HepG2 (cell line): ENCODE results near the gene ZBTB7A. TPM values are rescaled to one million over a fixed set of nuclear protein-coding genes. Genes with fewer than 3 reads are reported as not detected.

Source experiments
- DNMT3B ChIP-seq: conservative IDR thresholded peaks from 2 replicates; pipeline ENCODE4 v1.6.1; 2016; ENCODE audit warnings: missing biosample characterization, control low read depth
- GFI1 ChIP-seq: sonication (generic); formaldehyde crosslinking; IDR thresholded peaks from 2 replicates; pipeline ENCODE4 v1.5.0; 2020; ENCODE audit warnings: missing genetic modification reagents, mild to moderate bottlenecking, borderline replicate concordance
- HMG20B ChIP-seq: conservative IDR thresholded peaks from 2 replicates; pipeline ENCODE4 v1.6.1; 2016; ENCODE audit warnings: missing genetic modification reagents, missing compliant biosample characterization
- HNRNPLL ChIP-seq: fragments of 200-400 bp; formaldehyde crosslinking; IDR thresholded peaks from 2 replicates; pipeline ENCODE4 v1.6.1; 2017; ENCODE audit warnings: mild to moderate bottlenecking, low read depth, low read length; ENCODE audit not compliant: poor library complexity, severe bottlenecking
- KDM5A ChIP-seq: fragments of 200-600 bp; sonication (generic); IDR thresholded peaks from 2 replicates; pipeline ENCODE4 v1.7.0; 2018; ENCODE audit warnings: antibody characterized with exemption, mild to moderate bottlenecking, low read length, borderline replicate concordance
- NBN ChIP-seq: fragments of 450-650 bp; conservative IDR thresholded peaks from 2 replicates; pipeline ENCODE4 v1.6.1; 2017
- ONECUT2 ChIP-seq: sonication (generic); formaldehyde crosslinking; IDR thresholded peaks from 2 replicates; pipeline ENCODE4 v1.4.0; 2020; ENCODE audit warnings: missing genetic modification reagents
- PAX8 ChIP-seq: sonication (generic); formaldehyde crosslinking; IDR thresholded peaks from 2 replicates; pipeline ENCODE4 v1.8.0; 2022; ENCODE audit warnings: mild to moderate bottlenecking, missing genetic modification reagents, borderline replicate concordance
- PPARG ChIP-seq: conservative IDR thresholded peaks from 2 replicates; pipeline ENCODE4 v1.6.1; 2016; ENCODE audit warnings: missing biosample characterization, missing genetic modification reagents
- PREB ChIP-seq: sonication (generic); formaldehyde crosslinking; IDR thresholded peaks from 2 replicates; pipeline ENCODE4 v1.4.0; 2020; ENCODE audit warnings: missing genetic modification reagents
- TARDBP ChIP-seq: sonication (generic); formaldehyde crosslinking; IDR thresholded peaks from 2 replicates; pipeline ENCODE4 v1.8.0; 2022; ENCODE audit warnings: mild to moderate bottlenecking, missing genetic modification reagents
- YY1 ChIP-seq: IDR thresholded peaks from 2 replicates; pipeline ENCODE4 v1.6.1; 2011; ENCODE audit warnings: low read length, low read depth, moderate library complexity, mild to moderate bottlenecking; ENCODE audit not compliant: insufficient read depth, insufficient replicate concordance
- ZC3H13 ChIP-seq: sonication (generic); formaldehyde crosslinking; IDR thresholded peaks from 2 replicates; pipeline ENCODE4 v1.8.1; 2023; ENCODE audit warnings: mild to moderate bottlenecking, missing genetic modification reagents, moderate library complexity
- ZKSCAN5 ChIP-seq: sonication (generic); formaldehyde crosslinking; IDR thresholded peaks from 2 replicates; pipeline ENCODE4 v1.5.1; 2020; ENCODE audit warnings: mild to moderate bottlenecking, missing genetic modification reagents
- ZNF788 ChIP-seq: sonication (generic); formaldehyde crosslinking; IDR thresholded peaks from 2 replicates; pipeline ENCODE4 v1.5.0; 2020; ENCODE audit warnings: mild to moderate bottlenecking, missing genetic modification reagents, borderline replicate concordance
- ZNF850 ChIP-seq: sonication (generic); formaldehyde crosslinking; conservative IDR thresholded peaks from 2 replicates; pipeline ENCODE4 v1.9.0; 2021; ENCODE audit warnings: mild to moderate bottlenecking, missing genetic modification reagents
- polyA plus RNA-seq, 8 experiments: library from polyadenylated mRNA; depleted of rRNA in 3 of 8; stranded (reverse) in 7 of 8; unstranded in 1 of 8; fragments of >200 nt; fragmentation: Illumina TruSeq in 4 of 8; extraction: Trizol in 4 of 8; gene quantifications; 2 replicates each; pipeline versions ENCODE4 v1.2.1 to v1.2.3, GENCODE V29; 2011 to 2016; ENCODE audit warnings: low read depth in 4 of 8, missing spikeins in 1 of 8, mixed read lengths in 1 of 8; ENCODE audit not compliant: insufficient read depth in 1 of 8
- total RNA-seq, 5 experiments: library from RNA; depleted of rRNA; stranded (reverse); fragments of >200 nt; fragmentation: Illumina TruSeq; extraction: Trizol; gene quantifications; 2 replicates each; pipeline ENCODE4 v1.2.3, GENCODE V29; 2016; ENCODE audit warnings: low read depth in 1 of 5
- TF ChIP-seq, protein P1 (sequence below): sonication (generic); formaldehyde crosslinking; IDR thresholded peaks from 2 replicates; pipeline ENCODE4 v1.5.1; 2020; ENCODE audit warnings: mild to moderate bottlenecking, missing genetic modification reagents, borderline replicate concordance

ZBTB7A gene
- total and polyA plus RNA-seq, 2 of the 13 experiments (the other 11 are each of a cell fraction or from before 2014, with no cell fraction given) = 3.6 to 4.0 TPM

- TF ChIP-seq TARDBP (CRISPR knock-in tag) = no peak
- TF ChIP-seq DNMT3B (CRISPR knock-in tag) = no peak
- no peak for TF ChIP-seq PPARG (CRISPR knock-in tag)
- no peak for TF ChIP-seq NBN
- TF ChIP-seq ZNF788 (CRISPR knock-in tag) = no peak
- no peak for TF ChIP-seq PREB (CRISPR knock-in tag)
- TF ChIP-seq KDM5A = 0 out of 2 replicates have a peak, but pooled peaks have one; percentile 28
- TF ChIP-seq ZC3H13 (CRISPR knock-in tag) = no peak
- no peak for TF ChIP-seq HNRNPLL
- TF ChIP-seq ONECUT2 = no peak
- no peak for TF ChIP-seq GFI1 (CRISPR knock-in tag)
- no peak for TF ChIP-seq YY1
- no peak for TF ChIP-seq ZKSCAN5 (CRISPR knock-in tag)
- TF ChIP-seq, protein P1, sequence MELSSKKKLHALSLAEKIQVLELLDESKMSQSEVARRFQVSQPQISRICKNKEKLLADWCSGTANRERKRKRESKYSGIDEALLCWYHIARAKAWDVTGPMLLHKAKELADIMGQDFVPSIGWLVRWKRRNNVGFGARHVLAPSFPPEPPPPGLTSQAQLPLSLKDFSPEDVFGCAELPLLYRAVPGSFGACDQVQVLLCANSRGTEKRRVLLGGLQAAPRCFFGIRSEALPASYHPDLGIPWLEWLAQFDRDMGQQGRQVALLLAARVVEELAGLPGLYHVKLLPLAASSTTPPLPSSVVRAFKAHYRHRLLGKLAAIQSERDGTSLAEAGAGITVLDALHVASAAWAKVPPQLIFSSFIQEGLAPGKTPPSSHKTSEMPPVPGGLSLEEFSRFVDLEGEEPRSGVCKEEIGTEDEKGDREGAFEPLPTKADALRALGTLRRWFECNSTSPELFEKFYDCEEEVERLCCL (CRISPR knock-in tag) = no peak
- peak; percentile 46; the same call in 1 of the 2 replicates for TF ChIP-seq ZNF850 (CRISPR knock-in tag)
- no peak for TF ChIP-seq PAX8
- no peak for TF ChIP-seq HMG20B (CRISPR knock-in tag)
These were observed 2.6 kb downstream of the ZBTB7A start (continued) for GRCh38 chr19:4064149-4064495.
